Uterus (tissue), 2 donors: ENCODE measurements around the gene HTR3B.

Source experiments
- CTCF ChIP-seq, 4 experiments: fragments of 200-600 bp in 2 of 4; fragments of 450-650 bp in 2 of 4; sonication (generic) in 2 of 4; IDR thresholded peaks; one replicate each; pipeline ENCODE4 v1.5.1; 2016 to 2019; ENCODE audit warnings: antibody characterized with exemption in 4 of 4, mild to moderate bottlenecking in 2 of 4, moderate library complexity in 1 of 4
- POLR2A ChIP-seq, 2 donors: fragments of 450-650 bp; IDR thresholded peaks; one replicate each; pipeline ENCODE4 v1.6.1; 2016; ENCODE audit warnings: antibody characterized with exemption in 2 of 2, mild to moderate bottlenecking in 1 of 2, moderate library complexity in 1 of 2

GRCh38 chr11:113926273-113927197 lies 21.9 kb downstream of the HTR3B start:
- TF ChIP-seq CTCF (IDR thresholded peaks at IDR 0.05) (no peak), POLR2A (IDR thresholded peaks at IDR 0.05) (no peak)
